CD4-positive, CD25-positive, alpha-beta regulatory T cell (primary cell): ENCODE data around the gene EPG5. TPM values are rescaled to one million over a fixed set of nuclear protein-coding genes. Genes with fewer than 3 reads are reported as not detected.
"Not testable (repeated sequence)": the region's sequence is repeated elsewhere in the genome, so short reads cannot be mapped to it uniquely, and the experiment has no call there.

Experiments used
- ATAC-seq, 2 donors: fragments of 150-1000 bp; cut with Tn5 transposase; one replicate each; pipeline ENCODE4 v1.10.0; 2021; ENCODE audit warnings: low read depth in 2 of 2, moderate number of reproducible peaks in 2 of 2, moderate library complexity in 1 of 2
- DNase-seq, 3 donors: peaks; one replicate each; pipeline versions ENCODE4 v3.0.0 to v3.0.0-alpha.2; 2012 to 2022; ENCODE audit warnings: mixed read lengths in 1 of 3
- H3K27ac ChIP-seq: one replicate; pipeline ENCODE4 v1.7.0; 2013; ENCODE audit warnings: mild to moderate bottlenecking, low read length; ENCODE audit not compliant: insufficient read depth, poor library complexity, severe bottlenecking
- H3K27me3 ChIP-seq: one replicate; pipeline ENCODE4 v1.7.0; 2013; ENCODE audit warnings: low read length; ENCODE audit not compliant: control insufficient read depth, insufficient read depth
- H3K36me3 ChIP-seq: one replicate; pipeline ENCODE4 v1.7.0; 2013; ENCODE audit warnings: mild to moderate bottlenecking, low read length, moderate library complexity; ENCODE audit not compliant: control insufficient read depth, insufficient read depth
- H3K4me1 ChIP-seq: 2 replicates; pipeline ENCODE4 v1.7.0; 2013; ENCODE audit warnings: mild to moderate bottlenecking, low read length; ENCODE audit not compliant: insufficient read depth, control insufficient read depth, poor library complexity, severe bottlenecking
- H3K4me3 ChIP-seq: one replicate; pipeline ENCODE4 v1.7.0; 2013; ENCODE audit warnings: low read depth, mild to moderate bottlenecking, low read length, moderate library complexity
- H3K9me3 ChIP-seq, 2 experiments: 1 replicate in 1 of 2; 2 replicates in 1 of 2; pipeline ENCODE4 v1.7.0; 2013; ENCODE audit warnings: low read length in 2 of 2, mild to moderate bottlenecking in 1 of 2, moderate library complexity in 1 of 2; ENCODE audit not compliant: control insufficient read depth in 2 of 2
- H3K27ac Mint-ChIP-seq, 3 donors: one replicate each; pipeline ENCODE4 v1.8.0; 2020 to 2022; ENCODE audit warnings: mild to moderate bottlenecking in 3 of 3, mixed read lengths in 3 of 3, moderate library complexity in 2 of 3
- H3K27me3 Mint-ChIP-seq: one replicate; pipeline ENCODE4 v1.8.0; 2022; ENCODE audit warnings: mild to moderate bottlenecking, mixed read lengths
- H3K36me3 Mint-ChIP-seq: one replicate; pipeline ENCODE4 v1.8.0; 2020; ENCODE audit warnings: mixed read lengths
- H3K4me1 Mint-ChIP-seq, 4 donors: one replicate each; pipeline ENCODE4 v1.8.0; 2020 to 2022; ENCODE audit warnings: mixed read lengths in 4 of 4, mild to moderate bottlenecking in 1 of 4
- H3K4me3 Mint-ChIP-seq, 4 donors: one replicate each; pipeline ENCODE4 v1.8.0; 2020 to 2022; ENCODE audit warnings: mild to moderate bottlenecking in 4 of 4, mixed read lengths in 4 of 4, moderate library complexity in 3 of 4
- H3K9me3 Mint-ChIP-seq, 7 donors: one replicate each; pipeline ENCODE4 v1.8.0; 2020 to 2022; ENCODE audit warnings: mixed read lengths in 7 of 7, mild to moderate bottlenecking in 3 of 7, moderate library complexity in 2 of 7
- polyA plus RNA-seq, 4 donors: library from polyadenylated mRNA; unstranded; fragments of 300-500 nt; fragmentation: Illumina TruSeq; gene quantifications; one replicate each; pipeline ENCODE4 v1.2.3, GENCODE V29; 2021
- total RNA-seq: library from RNA; stranded (reverse); gene quantifications from one replicate; pipeline ENCODE4 v1.2.3, GENCODE V29; 2022

The EPG5 gene
- total and polyA plus RNA-seq, 5 donors from 2014 or later = 4.1 to 49.8 (median 5.8) TPM

GRCh38 chr18:45826084-45826483 lies 141.0 kb downstream of the EPG5 start:
- no peak overlapping the region for H3K4me3 ChIP-seq
- H3K4me1 ChIP-seq = peaks cover 7% of the 10 kb centered on the region
- H3K27me3 Mint-ChIP-seq = peaks cover 9% of the 10 kb centered on the region
- ATAC-seq (no peak), DNase-seq (no peak)
- peaks cover 0 to 20% (median 6%) of the 10 kb centered on the region in 4 donors for H3K4me1 Mint-ChIP-seq
- H3K27me3 ChIP-seq = no peaks in the 10 kb centered on the region
- H3K4me3 Mint-ChIP-seq = no peak overlapping the region
- peaks cover 0 to 3% (median 0%) of the 10 kb centered on the region in 7 donors for H3K9me3 Mint-ChIP-seq
- no peaks in the 10 kb centered on the region for H3K36me3 ChIP-seq
- H3K27ac ChIP-seq = no peak overlapping the region
- peak overlapping the region in 1 of 3 donors; percentile 68 for H3K27ac Mint-ChIP-seq
- H3K9me3 ChIP-seq = no peaks in the 10 kb centered on the region
- no peaks in the 10 kb centered on the region for H3K36me3 Mint-ChIP-seq

- H3K27ac Mint-ChIP-seq = peak within 1 kb of the TSS; percentile 67 to 90 (median 68)
- Histone ChIP-seq H3K36me3 (no peaks in the 10 kb centered on the region), H3K27ac (no peak within 1 kb of the TSS), H3K27me3 (no peaks in the 10 kb centered on the region), H3K4me1 (peaks cover 7% of the 10 kb centered on the region), H3K4me3 (no peak within 1 kb of the TSS), H3K9me3 (no peaks in the 10 kb centered on the region)
- H3K36me3 Mint-ChIP-seq = no peaks in the 10 kb centered on the region
- peaks cover 0 to 3% (median 0%) of the 10 kb centered on the region in 7 donors for H3K9me3 Mint-ChIP-seq
- peaks cover 10% of the 10 kb centered on the region for H3K27me3 Mint-ChIP-seq
- ATAC-seq (no peak), DNase-seq (no peak)
- peaks cover 0 to 20% (median 6%) of the 10 kb centered on the region in 4 donors for H3K4me1 Mint-ChIP-seq
- no peak within 1 kb of the TSS for H3K4me3 Mint-ChIP-seq
Observed at GRCh38 chr18:45825258-45826044, 141.7 kb downstream of the EPG5 start, which contains the start of gene SIGLEC15. TSS of gene SIGLEC15 (plus strand) at chr18:45825675. CDS start at chr18:45825729, 54 bp downstream.

DNA sequence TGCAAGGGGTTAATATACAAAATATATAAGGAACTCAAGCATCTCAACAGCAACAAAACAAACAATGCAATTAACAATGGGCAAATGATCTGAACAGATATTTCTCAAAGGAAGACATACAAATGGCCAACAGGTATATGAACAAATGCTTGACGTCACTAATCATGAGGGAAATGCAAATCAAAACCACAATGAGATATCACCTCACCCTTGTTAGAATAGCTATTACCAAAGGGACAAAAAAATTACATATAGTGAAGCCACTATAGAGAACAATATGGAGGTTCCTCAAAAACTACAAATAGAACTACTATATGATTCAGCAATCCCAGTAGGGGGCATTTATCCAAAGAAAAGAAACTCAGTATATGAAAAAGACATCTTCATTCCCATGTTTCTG lies 145.4 kb downstream of the EPG5 start:
- Mint-ChIP-seq H3K36me3 (no peaks in the 10 kb centered on the region), H3K27ac (no peak overlapping the region), H3K27me3 (peaks cover 18% of the 10 kb centered on the region), H3K4me1 (peaks cover 0 to 15% (median 6%) of the 10 kb centered on the region in 4 donors), H3K4me3 (no peak overlapping the region), H3K9me3 (peaks cover 0 to 3% (median 0%) of the 10 kb centered on the region in 7 donors)
- ATAC-seq = no peak
- no peak overlapping the region for H3K27ac ChIP-seq
- H3K4me3 ChIP-seq = no peak overlapping the region
- no peaks in the 10 kb centered on the region for H3K27me3 ChIP-seq
- H3K9me3 ChIP-seq = no peaks in the 10 kb centered on the region
- peaks cover 7% of the 10 kb centered on the region for H3K4me1 ChIP-seq
- H3K36me3 ChIP-seq = no peaks in the 10 kb centered on the region
- DNase-seq = no peak

- no peak overlapping the region for H3K4me3 Mint-ChIP-seq
- H3K27ac Mint-ChIP-seq = no peak overlapping the region
- Histone ChIP-seq H3K9me3 (peaks cover 0 to 2% of the 10 kb centered on the region in 2 experiments), H3K36me3 (no peaks in the 10 kb centered on the region), H3K4me1 (peaks cover 7% of the 10 kb centered on the region), H3K4me3 (no peak overlapping the region), H3K27me3 (no peaks in the 10 kb centered on the region), H3K27ac (no peak overlapping the region)
- H3K36me3 Mint-ChIP-seq = no peaks in the 10 kb centered on the region
- H3K27me3 Mint-ChIP-seq = peaks cover 18% of the 10 kb centered on the region
- ATAC-seq = no peak
- peaks cover 0 to 9% (median 0%) of the 10 kb centered on the region in 7 donors for H3K9me3 Mint-ChIP-seq
- no peak for DNase-seq
- H3K4me1 Mint-ChIP-seq = peaks cover 0 to 14% (median 6%) of the 10 kb centered on the region in 4 donors
Observed at GRCh38 chr18:45821026-45821425, 146.1 kb downstream of the EPG5 start.

DNA sequence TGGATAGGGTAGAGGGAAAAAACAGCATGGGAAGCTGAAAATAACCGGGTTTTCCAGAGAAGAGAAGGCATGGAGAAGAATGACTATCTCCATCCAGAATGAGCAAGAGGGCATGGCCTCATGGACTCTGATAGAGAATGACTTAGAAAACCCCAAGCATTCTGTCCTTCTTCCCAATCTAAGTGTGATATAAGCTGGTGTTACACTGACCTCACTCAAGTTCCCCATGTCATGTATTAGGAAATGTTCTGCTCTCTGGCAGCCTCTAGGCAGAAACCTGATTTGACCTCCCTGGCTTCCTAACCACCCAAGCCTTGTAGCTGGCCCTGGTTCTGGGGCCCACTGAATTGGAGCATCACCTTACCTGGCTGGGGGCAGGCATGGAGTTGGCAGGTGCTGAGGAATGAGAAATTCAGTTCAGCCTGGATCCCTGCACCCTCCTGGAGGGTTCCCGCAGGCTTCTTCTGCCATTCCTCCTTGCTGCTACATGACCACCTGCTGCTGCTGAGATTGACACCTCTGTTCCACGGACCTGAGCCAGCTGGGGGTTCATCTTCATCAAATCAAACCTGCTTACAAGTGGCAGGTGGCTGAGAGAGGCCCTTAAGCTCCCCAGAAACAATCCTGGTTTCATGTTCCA lies 146.9 kb downstream of the EPG5 start:
- no peak overlapping the region for H3K4me3 ChIP-seq
- H3K27me3 Mint-ChIP-seq = peaks cover 18% of the 10 kb centered on the region
- no peak for DNase-seq
- H3K36me3 Mint-ChIP-seq = no peaks in the 10 kb centered on the region
- peaks cover 0 to 10% (median 4%) of the 10 kb centered on the region in 7 donors for H3K9me3 Mint-ChIP-seq
- peaks cover 0 to 2% of the 10 kb centered on the region in 2 experiments for H3K9me3 ChIP-seq
- H3K27ac Mint-ChIP-seq = no peak overlapping the region
- H3K4me3 Mint-ChIP-seq = no peak overlapping the region
- no peak for ATAC-seq
- peaks cover 2% of the 10 kb centered on the region for H3K4me1 ChIP-seq
- H3K4me1 Mint-ChIP-seq = peaks cover 0 to 7% (median 4%) of the 10 kb centered on the region in 4 donors
- H3K27ac ChIP-seq = no peak overlapping the region
- no peaks in the 10 kb centered on the region for H3K27me3 ChIP-seq
- no peaks in the 10 kb centered on the region for H3K36me3 ChIP-seq

DNA sequence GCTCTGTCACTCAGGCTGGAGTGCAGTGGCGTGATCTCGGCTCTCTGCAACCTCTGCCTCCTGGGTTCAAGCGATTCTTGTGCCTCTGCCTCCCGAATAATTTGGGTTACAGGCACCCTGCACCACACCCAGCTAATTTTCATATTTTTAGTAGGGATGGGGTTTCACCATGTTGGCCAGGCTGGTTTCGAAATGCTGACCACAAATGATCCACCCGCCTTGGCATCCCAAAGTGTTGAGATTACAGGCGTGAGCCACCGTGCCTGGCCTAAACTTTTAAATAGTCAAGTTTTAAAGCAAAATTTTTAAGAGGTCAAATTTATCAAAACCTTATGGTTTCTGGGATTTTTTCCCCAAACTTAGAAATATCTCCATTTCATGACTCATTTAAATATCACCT lies 148.4 kb downstream of the EPG5 start:
- H3K9me3 Mint-ChIP-seq = peaks cover 0 to 10% (median 4%) of the 10 kb centered on the region in 7 donors
- H3K36me3 Mint-ChIP-seq, H3K27ac ChIP-seq, H3K27ac Mint-ChIP-seq, H3K4me3 Mint-ChIP-seq, H3K27me3 ChIP-seq, H3K4me1 ChIP-seq, H3K4me1 Mint-ChIP-seq, H3K36me3 ChIP-seq, H3K9me3 ChIP-seq, H3K4me3 ChIP-seq, DNase-seq, ATAC-seq: not testable (repeated sequence)
- H3K27me3 Mint-ChIP-seq = peaks cover 18% of the 10 kb centered on the region

GRCh38 chr18:45817543-45817942 lies 149.6 kb downstream of the EPG5 start:
- Histone ChIP-seq H3K27ac (no peak overlapping the region), H3K27me3 (no peaks in the 10 kb centered on the region), H3K4me3 (no peak overlapping the region), H3K9me3 (peaks cover 0 to 2% of the 10 kb centered on the region in 2 experiments), H3K36me3 (no peaks in the 10 kb centered on the region), H3K4me1 (no peaks in the 10 kb centered on the region)
- no peaks in the 10 kb centered on the region for H3K4me1 Mint-ChIP-seq
- H3K9me3 Mint-ChIP-seq = peaks cover 0 to 10% (median 4%) of the 10 kb centered on the region in 7 donors
- ATAC-seq = no peak
- peaks cover 18% of the 10 kb centered on the region for H3K27me3 Mint-ChIP-seq
- H3K4me3 Mint-ChIP-seq = no peak overlapping the region
- no peak for DNase-seq
- H3K27ac Mint-ChIP-seq = no peak overlapping the region
- H3K36me3 Mint-ChIP-seq = no peaks in the 10 kb centered on the region
